ENCODE measurements around the gene ASIC5. TPM values are rescaled to one million over a fixed set of nuclear protein-coding genes. Genes with fewer than 3 reads are reported as not detected.

ASIC5 gene
- total and polyA plus RNA-seq, 8 donors = 0.07 TPM; not detected in 7

DNA sequence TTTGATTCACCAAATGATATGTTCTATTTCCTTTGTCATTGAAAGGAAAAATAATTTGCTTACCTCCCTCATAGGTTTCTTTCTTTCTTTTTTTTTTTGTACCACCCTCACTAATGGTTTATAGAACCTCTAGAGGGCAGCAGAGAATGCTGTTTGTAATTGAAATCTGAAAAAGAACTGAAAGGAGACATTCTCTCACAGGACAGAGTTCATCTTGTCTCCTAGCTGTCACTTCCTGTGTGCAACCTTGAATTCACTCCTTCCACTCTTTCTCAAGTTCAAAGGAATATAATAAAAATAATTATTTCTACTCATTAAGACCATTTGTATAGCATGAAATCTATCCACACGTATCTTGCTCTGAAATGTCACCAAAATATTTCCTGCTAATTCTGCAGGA is 56.2 kb downstream of the ASIC5 start:
- H3K36me3 ChIP-seq = no peaks in the 10 kb centered on the region
- ATAC-seq = peak; percentile 89
- H3K4me3 ChIP-seq = no peak overlapping the region
- intact Hi-C loops (cut with DNase I) = loop anchor here in 1 of 2 donors (5.0 kb wide), 1 partner anchor 142 kb away; the partner anchor contains the start of gene CTSO
- TF ChIP-seq, protein P1, sequence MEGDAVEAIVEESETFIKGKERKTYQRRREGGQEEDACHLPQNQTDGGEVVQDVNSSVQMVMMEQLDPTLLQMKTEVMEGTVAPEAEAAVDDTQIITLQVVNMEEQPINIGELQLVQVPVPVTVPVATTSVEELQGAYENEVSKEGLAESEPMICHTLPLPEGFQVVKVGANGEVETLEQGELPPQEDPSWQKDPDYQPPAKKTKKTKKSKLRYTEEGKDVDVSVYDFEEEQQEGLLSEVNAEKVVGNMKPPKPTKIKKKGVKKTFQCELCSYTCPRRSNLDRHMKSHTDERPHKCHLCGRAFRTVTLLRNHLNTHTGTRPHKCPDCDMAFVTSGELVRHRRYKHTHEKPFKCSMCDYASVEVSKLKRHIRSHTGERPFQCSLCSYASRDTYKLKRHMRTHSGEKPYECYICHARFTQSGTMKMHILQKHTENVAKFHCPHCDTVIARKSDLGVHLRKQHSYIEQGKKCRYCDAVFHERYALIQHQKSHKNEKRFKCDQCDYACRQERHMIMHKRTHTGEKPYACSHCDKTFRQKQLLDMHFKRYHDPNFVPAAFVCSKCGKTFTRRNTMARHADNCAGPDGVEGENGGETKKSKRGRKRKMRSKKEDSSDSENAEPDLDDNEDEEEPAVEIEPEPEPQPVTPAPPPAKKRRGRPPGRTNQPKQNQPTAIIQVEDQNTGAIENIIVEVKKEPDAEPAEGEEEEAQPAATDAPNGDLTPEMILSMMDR (IDR thresholded peaks at IDR 0.05) = peak; percentile 58 to 76
- H3K27ac ChIP-seq = no peak overlapping the region
- no peaks in the 10 kb centered on the region for H3K27me3 ChIP-seq
- DNase-seq = peak in 1 of 4 donors; percentile 73
- no peaks in the 10 kb centered on the region for H3K9me3 ChIP-seq
- H3K4me1 ChIP-seq = peaks cover 0 to 7% of the 10 kb centered on the region in 2 donors

DNA sequence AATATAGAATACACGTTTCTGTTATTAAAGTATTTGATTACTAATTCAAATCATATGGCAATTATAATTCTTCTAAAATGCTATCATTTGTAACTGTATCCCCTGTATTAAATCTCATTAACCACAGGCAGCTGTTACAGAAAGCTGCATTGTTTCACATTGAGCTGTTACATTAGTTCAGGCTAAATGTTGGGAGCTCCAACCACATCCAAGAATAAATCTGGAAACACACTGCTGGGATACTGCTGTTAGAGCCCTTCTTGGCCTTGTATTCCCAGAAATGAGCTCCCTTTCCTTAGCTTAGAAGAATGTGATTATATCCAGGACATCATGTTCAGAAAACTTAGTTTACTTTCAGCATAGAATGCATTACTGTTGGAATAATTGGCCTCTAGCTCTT is 59.1 kb downstream of the ASIC5 start:
- ATAC-seq (peak; percentile 40), DNase-seq (no peak)
- Histone ChIP-seq H3K4me1 (peaks cover 0 to 7% of the 10 kb centered on the region in 2 donors), H3K27ac (peak overlapping the region in 1 of 2 donors; percentile 29), H3K27me3 (no peaks in the 10 kb centered on the region), H3K4me3 (no peak overlapping the region), H3K36me3 (no peaks in the 10 kb centered on the region), H3K9me3 (no peaks in the 10 kb centered on the region)
- intact Hi-C loops (cut with DNase I) = loop anchor here in 1 of 2 donors (5.0 kb wide), 1 partner anchor 145 kb away; the partner anchor contains the start of gene CTSO
- TF ChIP-seq, protein P1 (IDR thresholded peaks at IDR 0.05) = no peak

DNA sequence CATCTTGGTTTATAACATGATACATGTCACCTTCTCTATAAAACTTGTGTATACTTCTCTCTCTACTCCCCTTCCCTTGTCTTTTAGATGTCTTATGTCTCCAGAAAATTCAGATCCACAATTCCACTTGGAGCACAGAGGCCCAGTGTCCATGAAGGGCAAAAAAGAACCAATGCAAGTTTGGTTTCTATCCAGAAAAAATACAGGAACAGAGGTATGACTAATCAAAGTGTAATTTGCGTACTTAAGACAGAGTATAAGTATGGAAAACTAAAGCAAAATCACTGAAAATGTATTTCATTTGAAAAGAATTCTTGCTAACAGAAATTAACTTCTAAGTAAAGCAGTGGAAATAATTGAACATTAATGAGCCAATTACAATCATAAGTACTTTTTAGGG is 61.1 kb downstream of the ASIC5 start:
- Histone ChIP-seq H3K9me3 (no peaks in the 10 kb centered on the region), H3K4me3 (no peak overlapping the region), H3K27ac (no peak overlapping the region), H3K27me3 (no peaks in the 10 kb centered on the region), H3K4me1 (peaks cover 0 to 7% of the 10 kb centered on the region in 2 donors), H3K36me3 (no peaks in the 10 kb centered on the region)
- no peak for ATAC-seq
- TF ChIP-seq, protein P1 (IDR thresholded peaks at IDR 0.05) = no peak
- intact Hi-C loops (cut with DNase I) = loop anchor here in 1 of 2 donors (5.0 kb wide), 1 partner anchor 147 kb away; the partner anchor contains the start of gene CTSO
- DNase-seq = no peak

DNA sequence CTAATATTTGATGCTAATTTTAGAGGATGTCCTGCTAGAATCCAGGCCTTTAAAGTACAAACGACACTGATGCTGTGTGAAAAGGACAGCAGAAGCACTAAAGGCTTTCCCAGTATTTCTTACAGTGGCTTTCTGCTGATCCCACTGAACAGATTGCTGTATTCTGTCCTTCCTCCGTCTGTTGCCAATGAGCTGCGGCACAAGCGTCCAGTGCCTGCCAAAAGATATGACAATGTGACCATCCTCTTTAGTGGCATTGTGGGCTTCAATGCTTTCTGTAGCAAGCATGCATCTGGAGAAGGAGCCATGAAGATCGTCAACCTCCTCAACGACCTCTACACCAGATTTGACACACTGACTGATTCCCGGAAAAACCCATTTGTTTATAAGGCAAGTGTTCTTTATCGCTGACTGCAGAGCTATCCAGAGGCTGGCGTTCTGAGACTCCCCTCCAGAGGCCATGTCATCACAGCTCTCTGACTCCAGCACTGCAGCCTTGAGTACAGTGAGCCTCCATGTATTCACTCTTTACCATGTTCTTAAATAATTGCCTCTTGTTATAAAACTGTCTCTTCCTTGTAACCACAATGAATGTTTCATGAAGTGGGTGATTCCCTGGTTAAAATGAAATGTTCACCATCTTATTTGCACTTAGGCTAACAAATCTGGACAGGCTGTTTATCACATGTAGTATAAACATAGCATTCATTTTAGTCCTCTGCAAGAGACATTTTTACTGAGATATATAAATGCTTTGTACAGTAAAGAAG is 63.7 kb downstream of the ASIC5 start:
- H3K27ac ChIP-seq = no peak overlapping the region
- TF ChIP-seq, protein P1 (IDR thresholded peaks at IDR 0.05) = no peak
- peaks cover 0 to under 1% of the 10 kb centered on the region in 2 donors for H3K4me1 ChIP-seq
- no peak overlapping the region for H3K4me3 ChIP-seq
- no peaks in the 10 kb centered on the region for H3K9me3 ChIP-seq
- no peaks in the 10 kb centered on the region for H3K36me3 ChIP-seq
- DNase-seq (no peak), ATAC-seq (no peak)
- H3K27me3 ChIP-seq = no peaks in the 10 kb centered on the region
- intact Hi-C loops (cut with DNase I) = no loop called here

DNA sequence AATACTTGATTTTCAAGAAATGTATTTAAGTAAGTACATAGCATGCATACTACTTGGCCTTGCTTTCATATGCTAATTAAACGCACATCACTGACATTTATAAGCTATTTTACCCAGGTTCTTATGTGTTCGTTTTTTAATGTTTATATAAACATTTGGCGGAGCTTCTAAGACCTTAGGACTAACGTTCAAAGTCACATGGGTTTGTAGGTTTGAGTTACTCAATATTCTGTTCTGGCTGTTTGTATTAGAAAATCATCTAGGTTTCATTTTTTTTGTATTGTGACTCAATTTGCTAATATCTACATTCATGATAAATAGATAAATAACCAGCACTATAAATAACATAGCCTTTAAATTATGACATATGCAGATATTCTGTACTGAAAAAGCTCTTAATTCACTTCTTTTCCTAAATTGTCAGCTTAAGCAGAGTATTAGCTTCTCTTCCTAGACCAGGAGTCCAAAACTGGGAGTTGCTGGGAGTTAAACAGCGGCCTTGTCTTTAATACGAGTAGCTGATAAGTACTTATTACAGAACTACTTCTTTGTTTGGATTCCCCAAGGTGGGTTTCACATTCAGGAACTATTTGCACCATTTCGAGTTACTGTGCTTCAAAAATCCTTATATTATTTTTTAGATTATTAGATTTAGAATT is 65.3 kb downstream of the ASIC5 start:
- H3K27ac ChIP-seq = no peak overlapping the region
- H3K27me3 ChIP-seq = no peaks in the 10 kb centered on the region
- ATAC-seq = no peak
- TF ChIP-seq, protein P1 (IDR thresholded peaks at IDR 0.05) = no peak
- intact Hi-C loops (cut with DNase I) = no loop called here
- H3K4me3 ChIP-seq = no peak overlapping the region
- no peaks in the 10 kb centered on the region for H3K36me3 ChIP-seq
- no peaks in the 10 kb centered on the region for H3K4me1 ChIP-seq
- DNase-seq = no peak
- no peaks in the 10 kb centered on the region for H3K9me3 ChIP-seq

All from left lung (tissue), 10 donors.